Left colon (tissue), 2 donors: ENCODE data around the gene UPP1. TPM values are rescaled to one million over a fixed set of nuclear protein-coding genes. Genes with fewer than 3 reads are reported as not detected.
A peak's percentile ranks its signal among the peaks of the same experiment; 100 is the strongest.
"Not testable (repeated sequence)": the region's sequence is repeated elsewhere in the genome, so short reads cannot be mapped to it uniquely, and the experiment has no call there.

Experiments used
- ATAC-seq: fragments of 200-7000 bp; cut with Tn5 transposase; one replicate; pipeline ENCODE4 v1.9.1; 2020; ENCODE audit warnings: mild to moderate bottlenecking, moderate library complexity
- DNase-seq, 2 donors: peaks; one replicate each; pipeline ENCODE4 v3.0.0-alpha.2; 2020
- intact Hi-C, 2 donors: fragments of 100-400 bp; cut with DNase I in 1 of 2; cut with micrococcal nuclease in 1 of 2; formaldehyde crosslinking; loops; one replicate each; pipeline versions ENCODE4 v1.11.2 to v1.14.0; 2022; cut with DNase I, micrococcal nuclease
- total RNA-seq, 2 donors: library from RNA; stranded (reverse); fragmentation: NEBNext Ultra II Directional; extraction: Animal tissue kit (Norgen Biotek cat#: 25700); gene quantifications; one replicate each; pipeline ENCODE4 v1.2.1, GENCODE V29; 2021
- donor health status: DM: no; HTN: no; CAD: no.
- donor health status: DM: yes; HTN: yes; CAD: no.

UPP1 gene
- total RNA-seq, 2 donors from 2014 or later, result 45.6 to 54.2 TPM

GRCh38 chr7:48140001-48140681 lies 51.1 kb downstream of the UPP1 start:
- ATAC-seq (peak; percentile 52), DNase-seq (peak; percentile 53 to 74)
- intact Hi-C loops, result no loop called here

- intact Hi-C loops, result no loop called here
- no peak for DNase-seq
- ATAC-seq, result peak; percentile 15
These were observed 52.5 kb downstream of the UPP1 start for GRCh38 chr7:48141521-48141920.

GRCh38 chr7:48144291-48144768 lies 55.3 kb downstream of the UPP1 start:
- intact Hi-C loops, result no loop called here
- ATAC-seq (peak; percentile 63), DNase-seq (peak; percentile 37 to 57)

GRCh38 chr7:48147078-48147591 lies 58.1 kb downstream of the UPP1 start:
- DNase-seq (peak; percentile 48 to 53), ATAC-seq (peak; percentile 67)
- intact Hi-C loops, result no loop called here

- ATAC-seq (peak; percentile 41), DNase-seq (peak in 1 of 2 donors; percentile 38)
These were observed 58.6 kb downstream of the UPP1 start for GRCh38 chr7:48147690-48148089.

GRCh38 chr7:48148311-48148710 lies 59.2 kb downstream of the UPP1 start:
- DNase-seq, result peak in 1 of 2 donors; percentile 43

More at GRCh38 chr7:48147690-48148089, 58.6 kb downstream of the UPP1 start:
- intact Hi-C loops, result not testable (repeated sequence)

GRCh38 chr7:48149058-48149457 lies 60.0 kb downstream of the UPP1 start:
- ATAC-seq (no peak), DNase-seq (no peak)
- intact Hi-C loops, result no loop called here

More at GRCh38 chr7:48148311-48148710, 59.2 kb downstream of the UPP1 start:
- ATAC-seq, result peak; percentile 48
- intact Hi-C loops, result no loop called here

GRCh38 chr7:48150086-48150485 lies 61.0 kb downstream of the UPP1 start:
- no peak for ATAC-seq
- no peak for DNase-seq
- intact Hi-C loops, result no loop called here

- intact Hi-C loops, result no loop called here
These were observed 65.8 kb downstream of the UPP1 start for GRCh38 chr7:48154792-48155413.

More at GRCh38 chr7:48154792-48155413, 65.8 kb downstream of the UPP1 start:
- peak; percentile 45 to 78 for DNase-seq
- ATAC-seq, result peak; percentile 98

Other genes with a start within 250 kb of the UPP1 start
- gene PKD1L1, start 140.8 kb upstream of the UPP1 start, total RNA-seq, result under 1 TPM; 0.56 to 0.82 TPM
- gene HUS1, start 109.7 kb upstream of the UPP1 start, total RNA-seq, result 10 to 100 TPM; 38.7 to 41.0 TPM
- not detected for gene SUN3, start 60.2 kb upstream of the UPP1 start, total RNA-seq
- gene C7orf57, start 53.7 kb upstream of the UPP1 start, total RNA-seq, result not detected
- gene ABCA13, start 82.2 kb downstream of the UPP1 start, total RNA-seq, result under 1 TPM; 0.11 to 0.76 TPM